Smooth muscle cell (in vitro differentiated cells): Measurements from ENCODE around the gene NSMCE4A. TPM values are rescaled to one million over a fixed set of nuclear protein-coding genes. Genes with fewer than 3 reads are reported as not detected.
"Not testable (repeated sequence)": the region's sequence is repeated elsewhere in the genome, so short reads cannot be mapped to it uniquely, and the experiment has no call there.

Experiments used
- DNase-seq: peaks from one replicate; lab custom pipeline; 2025; ENCODE audit not compliant: unreplicated experiment; lab: John Stamatoyannopoulos, UW
- H2AFZ ChIP-seq: fragments of 200-600 bp; sonication (generic); 2 replicates; pipeline ENCODE4 v1.6.0; 2016; ENCODE audit warnings: antibody characterized with exemption, low read depth, mild to moderate bottlenecking
- H3F3A ChIP-seq: fragments of 200-600 bp; sonication (generic); 2 replicates; pipeline ENCODE4 v1.6.0; 2017; ENCODE audit warnings: antibody characterized with exemption, low read depth
- H3K27ac ChIP-seq: fragments of 200-600 bp; sonication (generic); 2 replicates; pipeline ENCODE4 v1.5.1; 2016; ENCODE audit warnings: low read depth, mild to moderate bottlenecking
- H3K27me3 ChIP-seq: fragments of 200-600 bp; sonication (generic); 2 replicates; pipeline ENCODE4 v1.6.1; 2016; ENCODE audit warnings: low read depth, mild to moderate bottlenecking
- H3K36me3 ChIP-seq: fragments of 200-600 bp; sonication (generic); 2 replicates; pipeline ENCODE4 v1.5.1; 2016; ENCODE audit warnings: low read depth
- H3K4me1 ChIP-seq: fragments of 200-600 bp; sonication (generic); 2 replicates; pipeline ENCODE4 v1.5.1; 2016; ENCODE audit warnings: low read depth
- H3K4me2 ChIP-seq: fragments of 200-600 bp; sonication (generic); 2 replicates; pipeline ENCODE4 v1.6.0; 2016; ENCODE audit warnings: mild to moderate bottlenecking
- H3K4me3 ChIP-seq: fragments of 200-600 bp; sonication (generic); 2 replicates; pipeline ENCODE4 v1.5.1; 2016; ENCODE audit warnings: mild to moderate bottlenecking
- H3K79me2 ChIP-seq: fragments of 200-600 bp; sonication (generic); 2 replicates; pipeline ENCODE4 v1.6.0; 2016; ENCODE audit warnings: low read depth, mild to moderate bottlenecking
- H3K9ac ChIP-seq: fragments of 200-600 bp; sonication (generic); 2 replicates; pipeline ENCODE4 v1.6.0; 2016; ENCODE audit warnings: low read depth
- H3K9me3 ChIP-seq: fragments of 200-600 bp; sonication (generic); replicated peaks from 2 replicates; pipeline ENCODE4 v1.5.1; 2016; ENCODE audit warnings: low read depth
- H4K20me1 ChIP-seq: fragments of 200-600 bp; sonication (generic); 2 replicates; pipeline ENCODE4 v1.6.0; 2016; ENCODE audit warnings: low read depth
- CTCF ChIP-seq: fragments of 200-600 bp; sonication (generic); IDR thresholded peaks from 2 replicates; pipeline ENCODE4 v1.5.1; 2017; ENCODE audit warnings: borderline replicate concordance, mild to moderate bottlenecking, antibody characterized with exemption; ENCODE audit not compliant: insufficient read depth, poor library complexity, severe bottlenecking
- WGBS: methylation state at CpG from one replicate; pipeline ENCODE4 v1.1.7; 2016; ENCODE audit warnings: low lambda C conversion rate; 5-methylcytosine and 5-hydroxymethylcytosine counted together
- polyA plus RNA-seq: library from polyadenylated mRNA; unstranded; fragments of >200 nt; fragmentation: Nextera tagmentation; extraction: Ambion mirVana; gene quantifications from 2 replicates; pipeline ENCODE4 v1.2.1, GENCODE V29; 2016
- total RNA-seq: library from RNA; depleted of rRNA; stranded (reverse); fragments of >200 nt; gene quantifications from 2 replicates; pipeline ENCODE4 v1.2.3, GENCODE V29; 2014

Gene NSMCE4A
- total and polyA plus RNA-seq, 2 experiments from 2014 or later: 24.7 to 35.3 TPM

DNA sequence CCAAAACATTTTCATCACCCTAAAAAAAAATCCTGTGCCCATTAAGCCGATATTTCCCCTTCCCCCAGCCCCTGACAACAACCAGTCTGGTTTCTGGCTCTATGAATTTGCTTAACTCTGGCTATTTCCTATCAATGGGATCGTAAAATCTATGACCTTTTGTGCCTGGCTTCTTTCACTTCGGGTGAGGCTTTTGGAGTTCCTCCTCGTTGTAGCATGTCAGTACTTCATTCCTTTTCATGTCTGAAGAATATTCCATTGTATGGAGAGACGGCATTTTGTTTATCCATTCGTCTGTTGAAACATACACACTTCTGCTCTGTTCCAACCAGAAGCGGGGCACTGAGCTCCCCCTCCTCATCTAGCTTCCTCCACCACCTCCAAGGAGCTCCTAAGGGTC lies 43.5 kb upstream of the NSMCE4A start:
- DNase-seq: no peak
- 29% methylated on average over 7 of the region's 7 CpGs for WGBS
- TF ChIP-seq CTCF: no peak
- H3K9ac ChIP-seq: no peak overlapping the region
- H3K79me2 ChIP-seq: no peaks in the 10 kb centered on the region
- H3K27ac ChIP-seq: no peak overlapping the region
- peak overlapping the region; percentile 21 for H3K4me2 ChIP-seq
- H3K4me1 ChIP-seq: peaks cover 25% of the 10 kb centered on the region
- H3K4me3 ChIP-seq: peak overlapping the region; percentile 11
- H3F3A ChIP-seq: no peaks in the 10 kb centered on the region
- no peaks in the 10 kb centered on the region for H3K9me3 ChIP-seq
- H4K20me1 ChIP-seq: no peaks in the 10 kb centered on the region
- H3K36me3 ChIP-seq: no peaks in the 10 kb centered on the region
- peak overlapping the region; percentile 55 for H2AFZ ChIP-seq
- H3K27me3 ChIP-seq: no peaks in the 10 kb centered on the region

GRCh38 chr10:122017926-122018325 lies 42.9 kb upstream of the NSMCE4A start:
- not testable (repeated sequence) for H3K27me3 ChIP-seq, H3K79me2 ChIP-seq, H3F3A ChIP-seq, H3K36me3 ChIP-seq, H3K4me2 ChIP-seq, H4K20me1 ChIP-seq, H3K27ac ChIP-seq, H3K9ac ChIP-seq, H3K4me3 ChIP-seq, H3K9me3 ChIP-seq, H2AFZ ChIP-seq, DNase-seq
- peaks cover 25% of the 10 kb centered on the region for H3K4me1 ChIP-seq
- 96% methylated on average over 4 of the region's 4 CpGs for WGBS

DNA sequence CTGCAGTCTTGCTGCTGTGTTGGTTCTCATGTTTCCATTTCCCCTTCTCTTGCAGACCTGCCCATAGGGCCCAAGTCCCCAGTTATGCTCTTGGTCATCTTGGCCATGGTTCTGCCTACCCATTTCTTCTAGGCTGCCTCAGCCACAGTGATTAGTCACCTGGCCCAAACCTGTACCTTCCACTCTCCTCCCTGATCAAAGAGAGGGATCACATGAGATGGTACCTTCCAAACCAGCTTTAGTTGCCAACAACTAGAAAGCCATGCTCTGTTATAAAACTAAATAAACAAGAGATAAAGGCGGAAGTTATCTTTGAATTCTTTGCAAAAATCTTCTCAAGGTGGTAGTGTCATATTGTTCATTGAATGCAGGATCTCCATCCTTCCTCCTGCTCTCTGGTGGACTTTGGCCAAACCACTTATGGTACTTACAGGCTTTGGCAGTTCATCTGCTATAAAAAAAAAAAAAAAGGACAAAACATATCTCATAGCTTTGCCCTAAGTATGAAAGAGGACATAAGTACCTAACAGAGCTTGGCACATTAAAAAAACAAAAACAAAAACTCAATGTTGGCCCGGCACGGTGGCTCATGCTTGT lies 39.7 kb upstream of the NSMCE4A start:
- DNase-seq: no peak
- H3K4me2 ChIP-seq: no peak overlapping the region
- no peaks in the 10 kb centered on the region for H3F3A ChIP-seq
- no peaks in the 10 kb centered on the region for H3K9me3 ChIP-seq
- no peaks in the 10 kb centered on the region for H3K36me3 ChIP-seq
- H3K79me2 ChIP-seq: no peaks in the 10 kb centered on the region
- no peaks in the 10 kb centered on the region for H3K27me3 ChIP-seq
- peaks cover 16% of the 10 kb centered on the region for H3K4me1 ChIP-seq
- no peaks in the 10 kb centered on the region for H4K20me1 ChIP-seq
- 65% methylated on average over 3 of the region's 3 CpGs for WGBS
- H3K4me3 ChIP-seq: no peak overlapping the region
- H2AFZ ChIP-seq: no peak overlapping the region
- no peak for TF ChIP-seq CTCF
- no peak overlapping the region for H3K27ac ChIP-seq
- no peak overlapping the region for H3K9ac ChIP-seq

DNA sequence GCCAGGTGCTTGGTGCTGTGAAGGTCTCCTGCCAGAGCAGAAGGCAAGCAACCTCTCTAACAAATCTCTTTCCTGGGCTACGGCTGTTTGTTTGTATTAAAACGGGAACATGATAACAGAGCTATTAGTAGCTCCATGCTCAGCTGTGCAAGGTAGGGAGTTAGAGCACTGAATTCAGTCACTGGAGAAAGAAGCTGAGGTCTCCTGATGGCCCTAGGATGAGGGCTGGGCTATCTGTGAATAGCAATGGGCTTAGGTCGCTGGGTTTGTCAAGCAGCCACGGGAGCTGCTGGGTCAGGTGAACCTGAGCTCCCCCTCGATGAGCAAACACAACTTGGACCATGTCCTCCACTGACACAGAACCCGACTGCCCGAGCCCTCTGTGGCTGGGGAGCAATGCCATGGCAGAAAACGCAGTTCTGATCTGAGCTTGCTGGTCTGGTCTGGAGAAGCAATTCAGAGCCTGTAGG lies 38.3 kb upstream of the NSMCE4A start:
- H3K4me2 ChIP-seq: no peak overlapping the region
- H3K9ac ChIP-seq: no peak overlapping the region
- no peak for DNase-seq
- H3K27ac ChIP-seq: no peak overlapping the region
- no peaks in the 10 kb centered on the region for H3K27me3 ChIP-seq
- TF ChIP-seq CTCF: no peak
- no peak overlapping the region for H2AFZ ChIP-seq
- 75% methylated on average over 8 of the region's 8 CpGs for WGBS
- peaks cover 4% of the 10 kb centered on the region for H3K4me1 ChIP-seq
- H3F3A ChIP-seq: no peaks in the 10 kb centered on the region
- H3K79me2 ChIP-seq: no peaks in the 10 kb centered on the region
- no peaks in the 10 kb centered on the region for H4K20me1 ChIP-seq
- no peaks in the 10 kb centered on the region for H3K9me3 ChIP-seq
- H3K4me3 ChIP-seq: no peak overlapping the region
- no peaks in the 10 kb centered on the region for H3K36me3 ChIP-seq
